ENCODE data around the gene XXYLT1. TPM values are rescaled to one million over a fixed set of nuclear protein-coding genes. Genes with fewer than 3 reads are reported as not detected.

The XXYLT1 gene
- total and polyA plus RNA-seq, 9 of the 15 experiments (the other 6 are each of a cell fraction or from before 2014, with no cell fraction given): 1.9 to 18.9 (median 15.0) TPM

GRCh38 chr3:195162033-195162669 lies 108.8 kb downstream of the XXYLT1 start (continued):
- TF ChIP-seq TSHZ1 (CRISPR knock-in tag; IDR thresholded peaks at IDR 0.05) (no peak), SMARCC2 (IDR thresholded peaks at IDR 0.05; ENCODE audit: low read depth) (no peak), GATAD2B (IDR thresholded peaks at IDR 0.05; ENCODE audit: borderline replicate concordance) (no peak), HEY1 (CRISPR knock-in tag; IDR thresholded peaks at IDR 0.05; ENCODE audit: borderline replicate concordance) (no peak), ARID1B (IDR thresholded peaks at IDR 0.05) (peak; percentile 89), ZNF407 (IDR thresholded peaks at IDR 0.05; ENCODE audit: low read depth) (no peak), NR3C1 (CRISPR knock-in tag; IDR thresholded peaks at IDR 0.05) (no peak), SLC30A9 (CRISPR knock-in tag; IDR thresholded peaks at IDR 0.05) (no peak), CBFA2T3 (IDR thresholded peaks at IDR 0.05) (peak; percentile 82), ZNF79 (CRISPR knock-in tag; IDR thresholded peaks at IDR 0.05; ENCODE audit: low read depth) (no peak), TRIM28 (IDR thresholded peaks at IDR 0.05) (no peak), POU5F1 (IDR thresholded peaks at IDR 0.05; ENCODE audit: borderline replicate concordance, low read depth, low read length, partially characterized antibody) (no peak), CHD2 (IDR thresholded peaks at IDR 0.05; ENCODE audit: low read depth, low read length) (no peak), TRIM24 (IDR thresholded peaks at IDR 0.05) (no peak), SMAD4 (CRISPR knock-in tag; conservative IDR thresholded peaks at IDR 0.05) (peak; percentile 95), ZNF253 (CRISPR knock-in tag; conservative IDR thresholded peaks at IDR 0.05) (no peak), RBM34 (IDR thresholded peaks at IDR 0.05; ENCODE audit: borderline replicate concordance, insufficient read depth, low read length) (no peak), ZNF23 (CRISPR knock-in tag; IDR thresholded peaks at IDR 0.05) (no peak), RB1 (IDR thresholded peaks at IDR 0.05; ENCODE audit: low read depth) (no peak)

Data from K562 (cell line).